Posterior vena cava (tissue), 2 donors: ENCODE results near the gene ARID4B. TPM values are rescaled to one million over a fixed set of nuclear protein-coding genes. Genes with fewer than 3 reads are reported as not detected.

Experiments
- DNase-seq: peaks from one replicate; pipeline ENCODE4 v3.0.0-alpha.2; 2020; ENCODE audit warnings: low spot score
- intact Hi-C, 2 donors: fragments of 100-400 bp; cut with DNase I; formaldehyde crosslinking; loops; one replicate each; pipeline versions ENCODE4 v1.14.1 to v1.14.2; 2022 to 2023
- total RNA-seq, 2 donors: library from RNA; stranded (reverse); fragmentation: NEBNext Ultra II Directional; extraction: Animal tissue kit (Norgen Biotek cat#: 25700); gene quantifications; one replicate each; pipeline ENCODE4 v1.2.1, GENCODE V29; 2021
- donor health status: DM: yes; HTN: yes; CAD: no.
- donor health status: DM: yes; HTN: yes; CAD: no.

ARID4B gene
- total RNA-seq, 2 donors from 2014 or later, result 28.5 to 33.2 TPM

DNA sequence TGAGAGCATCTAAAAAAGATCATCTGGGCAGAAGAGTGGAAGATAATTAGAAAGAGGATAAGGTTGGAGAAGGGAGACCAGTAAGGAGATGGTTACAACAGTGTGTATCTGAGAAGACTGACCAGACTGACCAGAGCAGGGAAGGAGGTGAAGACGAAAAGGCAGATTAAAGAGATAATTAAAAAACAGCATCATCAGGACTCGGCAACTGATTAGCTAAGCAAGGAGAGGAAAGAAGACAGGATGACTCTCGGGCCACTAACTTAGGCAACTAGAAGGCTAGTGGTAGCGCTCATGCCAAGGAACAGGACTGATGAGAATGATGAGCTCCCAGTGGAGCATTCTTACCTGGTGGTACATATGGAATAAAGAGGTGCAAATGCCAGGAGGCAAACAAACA lies 170.8 kb downstream of the ARID4B start:
- DNase-seq, result no peak
- intact Hi-C loops, result loop anchor here in 1 of 2 donors (1.0 kb wide), 1 partner anchor 22 kb away; no protein-coding TSS in a partner anchor

GRCh38 chr1:235156740-235157139 lies 171.2 kb downstream of the ARID4B start:
- intact Hi-C loops, result loop anchor here in 1 of 2 donors (1.0 kb wide), 1 partner anchor 21 kb away; no protein-coding TSS in a partner anchor
- no peak for DNase-seq

- DNase-seq, result no peak
- intact Hi-C loops, result no loop called here
Observed at GRCh38 chr1:235156265-235156664, 171.7 kb downstream of the ARID4B start.

- DNase-seq, result no peak
- intact Hi-C loops, result no loop called here
Observed at GRCh38 chr1:235152235-235152634, 175.7 kb downstream of the ARID4B start.

- intact Hi-C loops, result no loop called here
- no peak for DNase-seq
Observed at GRCh38 chr1:235151033-235151432, 176.9 kb downstream of the ARID4B start.

- intact Hi-C loops, result no loop called here
- DNase-seq, result no peak
Observed at GRCh38 chr1:235149824-235150223, 178.2 kb downstream of the ARID4B start.

- DNase-seq, result no peak
- intact Hi-C loops, result no loop called here
Observed at GRCh38 chr1:235147269-235147668, 180.7 kb downstream of the ARID4B start.

- DNase-seq, result no peak
- intact Hi-C loops, result no loop called here
Observed at GRCh38 chr1:235145639-235146038, 182.3 kb downstream of the ARID4B start.

DNA sequence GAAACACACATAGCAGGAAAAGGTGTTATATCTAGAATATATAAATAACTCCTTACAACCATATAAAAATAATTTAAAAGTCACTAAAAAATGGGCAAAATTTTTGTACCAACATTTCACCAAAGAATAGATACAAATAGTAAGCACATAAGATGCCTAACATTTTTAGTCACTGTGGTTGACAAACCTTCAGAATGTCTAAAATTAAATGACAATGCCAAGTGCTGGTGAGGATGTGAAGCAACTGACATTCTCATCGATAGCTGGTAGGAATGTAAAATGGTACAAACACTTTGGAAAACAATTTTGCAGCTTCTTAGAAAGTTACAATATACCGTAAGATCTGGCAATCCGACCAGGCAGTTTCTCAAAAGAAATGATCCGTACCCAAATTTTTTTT lies 185.0 kb downstream of the ARID4B start:
- DNase-seq, result no peak
- intact Hi-C loops, result loop anchor here in 1 of 2 donors (1.0 kb wide), 1 partner anchor 17 kb away; no protein-coding TSS in a partner anchor

DNA sequence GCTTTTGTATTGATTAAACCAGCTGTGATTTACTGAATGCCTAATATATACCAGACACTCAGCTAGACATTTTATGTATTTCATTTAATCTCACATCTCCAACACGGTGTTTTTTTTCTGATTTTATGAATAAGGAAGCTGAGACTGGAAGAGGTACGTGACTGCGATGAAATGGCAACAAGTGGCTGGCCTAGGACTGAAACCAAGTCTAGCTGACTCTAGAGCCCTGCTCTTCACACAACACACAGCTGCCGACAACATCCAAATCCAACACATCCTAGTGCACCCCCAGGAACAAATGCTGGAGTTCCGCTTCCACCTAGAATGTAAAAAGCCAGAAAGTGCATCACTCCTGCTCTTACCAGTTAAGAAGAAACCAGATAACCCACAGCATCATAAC lies 188.7 kb downstream of the ARID4B start:
- no peak for DNase-seq

DNA sequence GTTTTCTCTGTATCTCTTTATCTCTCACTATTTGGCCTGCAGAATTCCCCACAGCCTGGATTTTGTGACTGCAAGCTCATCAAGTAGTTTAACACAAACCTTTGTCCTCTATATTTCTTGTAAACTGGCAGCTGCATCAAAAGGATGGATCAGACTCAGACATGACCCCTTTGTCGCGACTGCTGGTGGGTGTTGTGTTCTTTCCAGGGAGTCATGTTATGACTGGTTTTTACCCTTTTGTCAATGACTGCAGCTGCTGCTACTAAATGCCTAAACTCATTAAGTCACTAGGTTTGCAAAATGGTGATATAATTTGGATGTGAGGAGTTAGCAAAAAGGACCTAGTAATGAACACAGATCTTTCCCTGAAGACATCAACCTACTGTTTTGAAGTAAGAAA lies 189.2 kb downstream of the ARID4B start:
- intact Hi-C loops, result no loop called here
- no peak for DNase-seq

More for the DNA sequence above, 188.7 kb downstream of the ARID4B start:
- intact Hi-C loops, result no loop called here

- intact Hi-C loops, result no loop called here
- no peak for DNase-seq
Observed at GRCh38 chr1:235136111-235136510, 191.9 kb downstream of the ARID4B start.

DNA sequence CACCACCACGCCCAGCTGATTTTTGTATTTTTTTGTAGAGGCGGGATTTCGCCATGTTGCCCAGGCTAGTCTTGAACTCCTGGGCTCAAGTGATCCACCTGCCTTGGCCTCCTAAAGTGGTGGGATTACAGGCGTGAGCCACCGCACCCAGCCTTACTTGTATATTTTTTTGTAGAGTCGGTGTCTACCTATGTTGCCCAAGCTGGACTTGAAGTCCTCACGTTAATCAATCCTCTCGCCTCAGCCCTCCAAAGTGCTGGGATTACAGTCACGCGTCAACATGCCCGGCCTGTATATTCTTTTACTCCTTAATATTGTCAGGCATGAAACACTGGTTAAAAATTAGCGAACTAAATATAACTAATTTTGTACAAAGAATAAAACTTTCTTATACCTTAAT lies 193.8 kb downstream of the ARID4B start:
- DNase-seq, result no peak
- intact Hi-C loops, result no loop called here

DNA sequence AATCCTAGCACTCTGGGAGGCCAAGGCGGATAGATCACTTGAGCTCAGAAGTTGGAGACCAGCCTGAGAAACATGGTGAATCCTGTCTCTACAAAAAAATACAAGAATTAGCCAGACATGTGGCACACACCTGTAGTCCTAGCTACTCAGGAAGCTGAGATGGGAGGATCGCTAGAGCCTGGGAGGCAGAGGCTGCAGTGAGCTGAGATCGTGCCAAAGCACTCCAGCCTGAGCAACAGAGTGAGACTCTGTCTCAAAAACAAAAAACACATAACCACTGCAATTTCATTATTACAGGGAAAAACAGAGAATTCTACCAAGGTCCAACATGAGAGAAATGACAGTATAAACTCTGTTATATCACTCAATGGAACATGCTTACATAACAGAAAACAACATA lies 194.9 kb downstream of the ARID4B start:
- no peak for DNase-seq
- intact Hi-C loops, result no loop called here

- DNase-seq, result no peak
- intact Hi-C loops, result no loop called here
Observed at GRCh38 chr1:235131961-235132360, 196.0 kb downstream of the ARID4B start.

DNA sequence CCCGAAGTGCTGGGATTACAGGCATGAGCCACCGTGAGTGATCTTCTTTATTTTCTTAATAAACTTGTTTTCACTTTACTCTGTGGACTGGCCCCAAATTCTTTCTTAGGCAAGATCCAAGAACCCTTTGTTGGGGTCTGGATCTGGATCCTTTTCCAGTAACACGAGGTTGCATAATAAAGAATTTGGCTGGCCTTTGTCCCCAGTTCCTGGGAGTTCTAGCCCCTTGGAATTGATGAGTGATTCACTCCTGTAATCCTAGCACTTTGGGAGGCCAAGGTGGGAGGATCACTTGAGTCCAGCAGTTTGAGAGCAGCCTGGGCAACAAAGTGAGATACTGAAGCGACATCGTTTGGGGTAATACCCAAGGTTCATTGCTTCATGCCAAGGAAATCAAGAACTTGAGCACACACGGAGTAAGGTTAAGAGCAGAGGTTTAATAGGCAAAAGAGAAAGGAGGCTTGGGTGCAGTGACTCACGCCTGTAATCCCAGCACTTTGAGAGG lies 197.2 kb downstream of the ARID4B start:
- intact Hi-C loops, result no loop called here
- no peak for DNase-seq

DNA sequence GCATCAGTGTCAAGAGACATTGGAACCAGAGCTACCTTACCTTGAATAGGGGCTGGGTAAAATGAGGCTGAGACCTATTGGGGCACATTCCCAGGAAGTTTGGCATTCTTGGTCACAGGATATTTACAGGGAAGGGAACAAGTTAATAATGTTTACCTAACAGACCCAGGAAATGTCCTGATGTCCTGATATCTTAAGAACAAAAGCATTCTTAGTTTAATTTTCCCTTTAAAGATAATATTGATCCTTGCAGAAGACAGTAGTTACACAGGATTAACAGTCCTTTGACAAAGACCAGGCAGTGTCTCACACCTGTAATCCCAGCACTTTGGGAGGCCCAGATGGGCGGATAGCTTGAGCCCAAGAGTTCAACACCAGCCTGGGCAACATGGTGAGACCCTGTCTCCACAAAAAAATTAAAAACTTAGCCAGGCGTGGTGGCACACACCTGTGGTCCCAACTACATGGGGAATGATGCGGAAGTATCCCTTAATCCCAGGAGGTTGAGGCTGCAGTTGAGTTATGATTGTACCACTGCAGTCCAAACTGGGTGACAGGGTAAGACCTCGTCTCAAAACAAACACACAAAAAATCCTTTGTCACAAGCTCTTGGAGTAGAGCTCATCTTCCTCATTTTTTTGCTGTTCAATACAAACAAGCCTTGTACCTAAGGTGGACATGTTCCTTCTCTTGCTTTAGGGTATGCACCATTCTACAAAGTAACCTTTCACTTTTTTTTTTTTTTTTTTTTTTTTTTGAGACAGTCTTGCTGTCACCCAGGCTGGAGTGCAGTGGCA lies 198.0 kb downstream of the ARID4B start:
- intact Hi-C loops, result no loop called here

GRCh38 chr1:235128456-235129328 lies 199.3 kb downstream of the ARID4B start, which contains the start of gene TOMM20:
TOMM20 (minus strand) TSS chr1:235128837; CDS start chr1:235128715, 122 bp downstream.
- peak; percentile 98 for DNase-seq
- intact Hi-C loops, result no loop called here

More for the DNA sequence above, 198.0 kb downstream of the ARID4B start:
- no peak for DNase-seq

GRCh38 chr1:235127732-235128455 lies 200.1 kb downstream of the ARID4B start:
- intact Hi-C loops, result no loop called here
- no peak for DNase-seq
